HepG2 (cell line): Measurements from ENCODE around the gene CNP. TPM values are rescaled to one million over a fixed set of nuclear protein-coding genes. Genes with fewer than 3 reads are reported as not detected.

Experiments used
- AGO2 ChIP-seq: fragments of 200-400 bp; formaldehyde crosslinking; optimal IDR thresholded peaks from 2 replicates; pipeline ENCODE3; 2017; ENCODE audit warnings: mild to moderate bottlenecking, low read depth, low read length, moderate library complexity
- BCL3 ChIP-seq: sonication (generic); formaldehyde crosslinking; IDR thresholded peaks from 2 replicates; pipeline ENCODE4 v1.5.1; 2020; ENCODE audit warnings: mild to moderate bottlenecking, missing genetic modification reagents, moderate library complexity
- CTCF ChIP-seq: sonication (generic); formaldehyde crosslinking; IDR thresholded peaks from 2 replicates; pipeline ENCODE4 v1.5.0; 2020; ENCODE audit warnings: mild to moderate bottlenecking, missing genetic modification reagents, moderate library complexity
- DNMT3B ChIP-seq: conservative IDR thresholded peaks from 2 replicates; pipeline ENCODE4 v1.6.1; 2016; ENCODE audit warnings: missing biosample characterization, control low read depth
- E2F2 ChIP-seq: sonication (generic); formaldehyde crosslinking; IDR thresholded peaks from 2 replicates; pipeline ENCODE4 v1.4.0; 2020; ENCODE audit warnings: missing genetic modification reagents, borderline replicate concordance
- FOXK1 ChIP-seq: sonication (generic); formaldehyde crosslinking; IDR thresholded peaks from 2 replicates; pipeline ENCODE4 v1.4.0; 2020; ENCODE audit warnings: low read depth, missing genetic modification reagents, borderline replicate concordance
- GABPB1 ChIP-seq: IDR thresholded peaks from 2 replicates; pipeline ENCODE4 v1.6.1; 2016; ENCODE audit warnings: mild to moderate bottlenecking, missing genetic modification reagents, moderate library complexity, missing compliant biosample characterization
- HNF4A ChIP-seq: sonication (generic); formaldehyde crosslinking; IDR thresholded peaks from 2 replicates; pipeline ENCODE4 v1.4.0; 2020; ENCODE audit warnings: missing genetic modification reagents
- HOXA3 ChIP-seq: sonication (generic); formaldehyde crosslinking; IDR thresholded peaks from 2 replicates; pipeline ENCODE4 v1.5.0; 2020; ENCODE audit warnings: missing genetic modification reagents
- MED1 ChIP-seq: sonication (generic); formaldehyde crosslinking; IDR thresholded peaks from 2 replicates; pipeline ENCODE4 v1.4.0; 2020; ENCODE audit warnings: missing genetic modification reagents
- NFKB2 ChIP-seq: sonication (generic); formaldehyde crosslinking; IDR thresholded peaks from 2 replicates; pipeline ENCODE4 v1.4.0; 2020; ENCODE audit warnings: missing genetic modification reagents, borderline replicate concordance
- THAP11 ChIP-seq: IDR thresholded peaks from 2 replicates; pipeline ENCODE4 v1.6.1; 2016; ENCODE audit warnings: missing biosample characterization, missing genetic modification reagents
- ZNF251 ChIP-seq: sonication (generic); formaldehyde crosslinking; IDR thresholded peaks from 2 replicates; pipeline ENCODE4 v1.9.0; 2021; ENCODE audit warnings: mild to moderate bottlenecking, missing genetic modification reagents
- ZNF264 ChIP-seq: sonication (generic); formaldehyde crosslinking; IDR thresholded peaks from 2 replicates; pipeline ENCODE4 v1.4.0; 2020; ENCODE audit warnings: missing genetic modification reagents
- ZNF274 ChIP-seq: sonication (generic); formaldehyde crosslinking; IDR thresholded peaks from 2 replicates; pipeline ENCODE4 v1.5.1; 2020; ENCODE audit warnings: mild to moderate bottlenecking, missing genetic modification reagents
- ZNF446 ChIP-seq: sonication (generic); formaldehyde crosslinking; IDR thresholded peaks from 2 replicates; pipeline ENCODE4 v1.5.0; 2020; ENCODE audit warnings: mild to moderate bottlenecking, missing genetic modification reagents
- ZNF572 ChIP-seq: sonication (generic); formaldehyde crosslinking; IDR thresholded peaks from 2 replicates; pipeline ENCODE4 v1.5.1; 2020; ENCODE audit warnings: mild to moderate bottlenecking, missing genetic modification reagents
- ZNF576 ChIP-seq: sonication (generic); formaldehyde crosslinking; IDR thresholded peaks from 2 replicates; pipeline ENCODE4 v1.4.0; 2020; ENCODE audit warnings: mild to moderate bottlenecking, missing genetic modification reagents
- ZNF691 ChIP-seq: sonication (generic); formaldehyde crosslinking; IDR thresholded peaks from 2 replicates; pipeline ENCODE4 v1.4.0; 2020; ENCODE audit warnings: missing genetic modification reagents, low read depth, mild to moderate bottlenecking, borderline replicate concordance
- ZUFSP ChIP-seq: sonication (generic); formaldehyde crosslinking; IDR thresholded peaks from 2 replicates; pipeline ENCODE4 v1.9.0; 2021; ENCODE audit warnings: missing genetic modification reagents, mild to moderate bottlenecking, borderline replicate concordance
- polyA plus RNA-seq, 8 experiments: library from polyadenylated mRNA; depleted of rRNA in 3 of 8; stranded (reverse) in 7 of 8; unstranded in 1 of 8; fragments of >200 nt; fragmentation: Illumina TruSeq in 4 of 8; extraction: Trizol in 4 of 8; gene quantifications; 2 replicates each; pipeline versions ENCODE4 v1.2.1 to v1.2.3, GENCODE V29; 2011 to 2016; ENCODE audit warnings: low read depth in 4 of 8, missing spikeins in 1 of 8, mixed read lengths in 1 of 8; ENCODE audit not compliant: insufficient read depth in 1 of 8
- total RNA-seq, 5 experiments: library from RNA; depleted of rRNA; stranded (reverse); fragments of >200 nt; fragmentation: Illumina TruSeq; extraction: Trizol; gene quantifications; 2 replicates each; pipeline ENCODE4 v1.2.3, GENCODE V29; 2016; ENCODE audit warnings: low read depth in 1 of 5

The CNP gene
- total and polyA plus RNA-seq, 2 of the 13 experiments (the other 11 are each of a cell fraction or from before 2014, with no cell fraction given), result 97.2 to 161 TPM

- TF ChIP-seq NFKB2 (CRISPR knock-in tag) (peak; percentile 49; the same call in 1 of the 2 replicates), ZUFSP (no peak), ZNF572 (CRISPR knock-in tag) (no peak), ZNF576 (CRISPR knock-in tag) (no peak), CTCF (CRISPR knock-in tag) (peak; percentile 99), AGO2 (no peak), THAP11 (CRISPR knock-in tag) (0 out of 2 replicates have a peak, but pooled peaks have one; percentile 36), HOXA3 (CRISPR knock-in tag) (peak; percentile 32; the same call in 1 of the 2 replicates), E2F2 (CRISPR knock-in tag) (peak; percentile 40; the same call in 1 of the 2 replicates), ZNF264 (no peak), MED1 (peak; percentile 21; the same call in 1 of the 2 replicates), ZNF446 (CRISPR knock-in tag) (no peak), ZNF691 (CRISPR knock-in tag) (no peak; the same call in 1 of the 2 replicates), ZNF251 (CRISPR knock-in tag) (no peak), HNF4A (CRISPR knock-in tag) (peak; percentile 49), FOXK1 (CRISPR knock-in tag) (peak; percentile 36; the same call in 1 of the 2 replicates), DNMT3B (CRISPR knock-in tag) (no peak), BCL3 (CRISPR knock-in tag) (peak; percentile 68; the same call in 1 of the 2 replicates), GABPB1 (0 out of 2 replicates have a peak, but pooled peaks have one; percentile 22), ZNF274 (CRISPR knock-in tag) (peak; percentile 83; the same call in 1 of the 2 replicates)
Measured at GRCh38 chr17:41962768-41963434, 3.7 kb upstream of the CNP start (continued).
